Prostate gland (tissue), 2 donors: ENCODE data around the gene ZNF366.

Source experiments
- CTCF ChIP-seq, 4 experiments: fragments of 200-600 bp in 2 of 4; fragments of 450-650 bp in 2 of 4; sonication (generic) in 2 of 4; IDR thresholded peaks; 1 replicate in 3 of 4; 2 replicates in 1 of 4; pipeline ENCODE4 v1.5.1; 2016 to 2019; ENCODE audit warnings: antibody characterized with exemption in 4 of 4, mild to moderate bottlenecking in 2 of 4, moderate library complexity in 2 of 4
- POLR2A ChIP-seq: fragments of 450-650 bp; IDR thresholded peaks from one replicate; pipeline ENCODE4 v1.6.1; 2016; ENCODE audit warnings: antibody characterized with exemption, mild to moderate bottlenecking

- no peak for TF ChIP-seq CTCF (IDR thresholded peaks at IDR 0.05)
- no peak for TF ChIP-seq POLR2A
Measured at GRCh38 chr5:72479921-72480320, 27.3 kb downstream of the ZNF366 start.
